DOHH2 (cell line): Measurements from ENCODE around the gene HSBP1L1.
"Not testable (repeated sequence)": the region's sequence is repeated elsewhere in the genome, so short reads cannot be mapped to it uniquely, and the experiment has no call there.

ENCODE experiments used
- H3F3A ChIP-seq: fragments of 200-600 bp; sonication (generic), shearing (Covaris generic); 2 replicates; pipeline ENCODE4 v1.6.0; 2016; ENCODE audit warnings: antibody characterized with exemption, mild to moderate bottlenecking; ENCODE audit not compliant: control insufficient read depth, insufficient read depth
- H3K27ac ChIP-seq: fragments of 200-600 bp; sonication (generic); 2 replicates; pipeline ENCODE4 v1.5.1; 2014; ENCODE audit warnings: low read depth, mild to moderate bottlenecking, low read length, moderate library complexity
- H3K27me3 ChIP-seq: fragments of 200-600 bp; sonication (generic); 2 replicates; pipeline ENCODE4 v1.6.1; 2014; ENCODE audit warnings: mild to moderate bottlenecking, low read length, mixed read lengths; ENCODE audit not compliant: control insufficient read depth
- H3K36me3 ChIP-seq: fragments of 200-600 bp; sonication (generic); 2 replicates; pipeline ENCODE4 v1.6.1; 2014; ENCODE audit warnings: mild to moderate bottlenecking, low read length, moderate library complexity, mixed read lengths; ENCODE audit not compliant: control insufficient read depth
- H3K4me1 ChIP-seq: fragments of 200-600 bp; sonication (generic); 2 replicates; pipeline ENCODE4 v1.6.1; 2014; ENCODE audit warnings: mild to moderate bottlenecking, low read length, mixed read lengths; ENCODE audit not compliant: control insufficient read depth
- H3K4me2 ChIP-seq: fragments of 200-600 bp; sonication (generic); 2 replicates; pipeline ENCODE4 v1.6.0; 2014; ENCODE audit warnings: mild to moderate bottlenecking, low read length, moderate library complexity
- H3K4me3 ChIP-seq: fragments of 200-600 bp; sonication (generic); 2 replicates; pipeline ENCODE4 v1.5.1; 2014; ENCODE audit warnings: mild to moderate bottlenecking, low read length, mixed read lengths
- H3K79me2 ChIP-seq: fragments of 200-600 bp; sonication (generic); 2 replicates; pipeline ENCODE4 v1.6.1; 2014; ENCODE audit warnings: mild to moderate bottlenecking, low read length, mixed read lengths; ENCODE audit not compliant: control insufficient read depth
- H3K9me2 ChIP-seq: fragments of 200-600 bp; sonication (generic); replicated peaks from 2 replicates; pipeline ENCODE4 v1.6.1; 2014; ENCODE audit warnings: mild to moderate bottlenecking, low read length, mixed read lengths; ENCODE audit not compliant: control insufficient read depth
- H3K9me3 ChIP-seq: fragments of 200-600 bp; sonication (generic); 2 replicates; pipeline ENCODE4 v1.6.1; 2014; ENCODE audit warnings: antibody characterized with exemption, low read length, mixed read lengths; ENCODE audit not compliant: control insufficient read depth, insufficient read depth
- H4K20me1 ChIP-seq: fragments of 200-600 bp; sonication (generic); 2 replicates; pipeline ENCODE4 v1.6.0; 2014; ENCODE audit warnings: low read depth, mild to moderate bottlenecking, antibody characterized with exemption, low read length, moderate library complexity; ENCODE audit not compliant: control insufficient read depth, insufficient read depth
- CTCF ChIP-seq: fragments of 200-600 bp; sonication (generic); IDR thresholded peaks from one replicate; pipeline ENCODE4 v1.5.1; 2014; ENCODE audit warnings: antibody characterized with exemption, mild to moderate bottlenecking, low read depth, low read length; ENCODE audit not compliant: poor library complexity, severe bottlenecking
- EZH2phosphoT487 ChIP-seq: fragments of 200-600 bp; sonication (generic); IDR thresholded peaks from 2 replicates; pipeline ENCODE4 v1.6.1; 2017; ENCODE audit warnings: borderline replicate concordance, mild to moderate bottlenecking, antibody characterized with exemption, low read length, moderate library complexity, mixed read lengths

Gene HSBP1L1

GRCh38 chr18:79989195-79989497, 24.7 kb downstream of the HSBP1L1 start:
- no peaks in the 10 kb centered on the region for H3K9me2 ChIP-seq
- H3F3A ChIP-seq = no peaks in the 10 kb centered on the region
- peaks cover 26% of the 10 kb centered on the region for H3K4me1 ChIP-seq
- peaks cover 11% of the 10 kb centered on the region for H3K27me3 ChIP-seq
- no peak overlapping the region for H3K27ac ChIP-seq
- peaks cover 51% of the 10 kb centered on the region for H3K79me2 ChIP-seq
- H4K20me1 ChIP-seq = peaks cover 33% of the 10 kb centered on the region; the same call in 1 of the 2 replicates
- peak overlapping the region; percentile 93 for H3K4me3 ChIP-seq
- H3K36me3 ChIP-seq = peaks cover 38% of the 10 kb centered on the region
- TF ChIP-seq EZH2phosphoT487 = no peak
- TF ChIP-seq CTCF = no peak
- no peaks in the 10 kb centered on the region for H3K9me3 ChIP-seq
- peak overlapping the region; percentile 74 for H3K4me2 ChIP-seq

- Histone ChIP-seq H3K9me2 (no peaks in the 10 kb centered on the region), H3K9me3 (no peaks in the 10 kb centered on the region), H3F3A (no peaks in the 10 kb centered on the region), H3K4me1 (peaks cover 13% of the 10 kb centered on the region), H3K79me2 (peaks cover 27% of the 10 kb centered on the region), H3K27me3 (peaks cover 16% of the 10 kb centered on the region), H3K27ac (no peak overlapping the region), H3K36me3 (peaks cover 15% of the 10 kb centered on the region), H3K4me3 (no peak overlapping the region), H4K20me1 (peaks cover 11% of the 10 kb centered on the region; the same call in 1 of the 2 replicates), H3K4me2 (no peak overlapping the region)
- TF ChIP-seq EZH2phosphoT487 (no peak), CTCF (no peak)
Observed at GRCh38 chr18:79991494-79991893, 27.1 kb downstream of the HSBP1L1 start.

GRCh38 chr18:79999701-80000100, 35.3 kb downstream of the HSBP1L1 start:
- H3K4me3 ChIP-seq, H3K36me3 ChIP-seq, H3K27ac ChIP-seq, H3K4me1 ChIP-seq, H3K9me2 ChIP-seq, H3F3A ChIP-seq, H3K27me3 ChIP-seq, H4K20me1 ChIP-seq, H3K79me2 ChIP-seq, H3K4me2 ChIP-seq: not testable (repeated sequence)
- H3K9me3 ChIP-seq = peaks cover 22% of the 10 kb centered on the region

GRCh38 chr18:80000877-80001276, 36.4 kb downstream of the HSBP1L1 start:
- no peaks in the 10 kb centered on the region for H4K20me1 ChIP-seq
- no peaks in the 10 kb centered on the region for H3K4me1 ChIP-seq
- no peak overlapping the region for H3K4me3 ChIP-seq
- no peak for TF ChIP-seq EZH2phosphoT487
- TF ChIP-seq CTCF = no peak
- no peaks in the 10 kb centered on the region for H3K79me2 ChIP-seq
- H3F3A ChIP-seq = no peaks in the 10 kb centered on the region
- H3K27ac ChIP-seq = no peak overlapping the region
- no peaks in the 10 kb centered on the region for H3K27me3 ChIP-seq
- no peaks in the 10 kb centered on the region for H3K9me2 ChIP-seq
- no peaks in the 10 kb centered on the region for H3K36me3 ChIP-seq
- peaks cover 22% of the 10 kb centered on the region for H3K9me3 ChIP-seq
- no peak overlapping the region for H3K4me2 ChIP-seq
